Breast epithelium (tissue), 3 donors: ENCODE results near the gene PLPP3.

ENCODE experiments used
- CTCF ChIP-seq, 3 donors: fragments of 450-650 bp; IDR thresholded peaks; one replicate each; pipeline ENCODE4 v1.5.1; 2016 to 2017; ENCODE audit warnings: antibody characterized with exemption in 3 of 3, mild to moderate bottlenecking in 3 of 3, moderate library complexity in 3 of 3
- POLR2AphosphoS5 ChIP-seq, 3 donors: sonication (generic); formaldehyde crosslinking; IDR thresholded peaks; one replicate each; pipeline ENCODE4 v1.6.1; 2017; ENCODE audit warnings: antibody characterized with exemption in 3 of 3

- TF ChIP-seq POLR2AphosphoS5 (IDR thresholded peaks at IDR 0.05) = no peak
- no peak for TF ChIP-seq CTCF (IDR thresholded peaks at IDR 0.05)
These were observed 49.6 kb downstream of the PLPP3 start for GRCh38 chr1:56529801-56530200.
